NCI-H2227 (cell line): Measurements from ENCODE around the gene PIEZO2.

ENCODE experiments used
- DNase-seq: peaks from one replicate; lab custom pipeline; 2025; ENCODE audit not compliant: unreplicated experiment; lab: John Stamatoyannopoulos, UW

PIEZO2 gene

DNA sequence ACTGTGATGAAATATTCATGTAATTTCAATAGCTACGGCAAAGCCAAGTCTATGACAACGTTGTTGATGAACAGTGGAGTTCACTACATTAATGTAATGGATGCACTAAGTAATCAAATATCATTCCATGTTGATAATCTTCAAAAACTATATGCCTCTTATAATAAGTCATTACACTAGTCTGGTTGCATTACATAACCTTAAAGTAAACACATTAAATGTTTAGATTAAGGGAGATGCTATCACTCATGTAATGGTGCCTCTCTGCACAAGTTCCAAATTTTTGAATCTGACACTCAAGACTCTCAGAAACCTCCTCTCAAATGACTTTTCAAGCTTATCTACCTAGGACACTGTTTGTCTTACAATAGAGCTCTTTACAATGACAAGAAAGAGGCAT, 35.4 kb downstream of the PIEZO2 start:
- no peak for DNase-seq

DNA sequence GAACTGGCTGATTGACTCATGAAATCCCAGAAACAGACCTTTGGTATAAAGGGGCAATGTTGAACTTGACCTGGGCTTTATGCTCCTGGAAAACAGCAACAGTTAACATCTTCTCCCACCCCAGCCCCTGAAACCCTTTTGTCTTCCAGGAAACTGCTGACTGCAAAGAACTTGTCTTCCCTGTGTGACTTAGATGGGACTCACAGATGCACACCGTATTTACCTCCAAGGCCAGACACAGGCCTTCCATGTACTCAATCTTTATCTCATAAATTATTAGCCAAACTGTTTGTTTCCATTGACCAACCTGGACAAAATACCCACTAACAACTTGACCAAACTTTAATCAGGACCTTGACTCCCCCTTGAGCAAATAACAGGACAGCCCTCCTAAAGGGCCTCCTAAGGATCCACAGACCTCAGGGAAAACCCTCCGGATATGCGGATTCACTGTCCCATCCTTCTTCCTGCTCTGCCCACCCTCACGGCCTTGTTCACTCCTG, 36.3 kb downstream of the PIEZO2 start:
- DNase-seq: no peak

DNA sequence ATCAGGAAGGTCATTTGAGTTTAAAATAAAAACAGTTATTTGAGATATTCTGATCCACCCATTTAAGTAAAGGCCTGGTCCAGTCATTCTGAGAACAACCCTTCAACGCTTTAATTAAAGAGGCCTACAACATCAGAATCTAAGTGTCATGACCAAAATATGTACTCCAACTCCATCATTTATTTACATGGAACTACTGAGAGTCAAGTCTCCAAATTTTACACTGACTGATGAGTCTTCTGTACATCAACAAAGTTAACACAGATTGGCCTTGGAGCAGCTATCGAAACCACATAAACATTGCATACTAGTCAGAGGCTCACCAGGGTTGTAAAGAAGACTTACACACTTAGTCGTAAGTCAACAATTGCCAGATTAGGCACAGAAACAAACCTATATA, 37.1 kb downstream of the PIEZO2 start:
- DNase-seq: no peak

DNA sequence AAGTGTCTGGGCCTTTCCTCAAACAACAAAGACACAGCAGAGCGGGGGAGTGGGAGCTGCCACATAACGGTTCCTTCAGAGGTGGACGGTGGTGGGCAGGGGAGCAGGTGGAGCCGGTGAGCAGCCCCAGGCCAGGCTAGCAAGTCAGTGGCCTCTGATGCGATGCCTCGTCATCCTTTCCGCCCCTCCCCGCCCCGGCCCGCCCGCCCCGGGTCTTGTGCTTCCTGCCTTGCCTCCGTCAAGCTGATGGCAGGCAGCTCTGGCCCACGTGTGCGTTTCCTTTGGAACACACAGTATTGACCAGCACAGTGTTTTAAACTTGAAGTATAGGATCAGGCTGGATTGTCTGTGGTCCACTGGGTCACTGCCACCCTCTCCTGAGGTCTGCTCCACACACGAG, 38.9 kb downstream of the PIEZO2 start:
- DNase-seq: no peak

DNA sequence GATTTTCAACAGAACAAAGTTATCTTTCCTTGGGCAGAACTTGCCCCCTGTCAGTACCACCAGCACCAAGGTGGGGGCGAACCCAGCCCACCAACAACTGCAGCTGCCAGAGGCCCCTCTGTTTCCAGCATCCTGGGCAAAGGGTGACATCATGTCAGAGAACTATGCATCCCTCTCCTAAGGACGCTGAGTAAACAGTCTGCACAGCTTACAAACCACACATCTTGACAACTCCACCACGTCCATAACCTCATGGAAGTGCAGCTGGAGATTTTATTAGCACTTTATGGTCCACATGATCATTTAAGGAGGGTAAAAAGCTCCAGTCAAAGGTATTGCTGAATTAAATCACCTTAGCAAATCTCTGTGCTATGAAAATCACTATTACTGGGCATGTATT, 40.4 kb downstream of the PIEZO2 start:
- DNase-seq: no peak

DNA sequence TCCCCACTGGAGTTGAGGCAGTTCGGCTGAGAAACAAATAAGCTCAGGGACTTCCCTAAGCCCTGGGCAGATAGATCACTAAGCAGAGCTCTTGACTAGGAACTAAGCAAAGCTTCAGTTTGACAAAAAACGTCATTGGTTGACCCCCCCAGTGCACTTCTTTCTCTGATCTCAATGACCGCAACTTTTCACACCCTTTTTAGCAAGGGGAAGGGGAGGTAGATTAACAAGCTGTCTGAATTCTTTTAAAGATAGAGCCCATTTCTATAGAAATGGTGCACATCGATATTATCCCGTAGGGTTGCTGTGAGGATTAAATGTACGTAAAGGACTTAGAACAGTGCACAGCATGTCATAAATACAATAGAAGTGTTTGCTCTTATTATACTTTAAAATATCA, 42.5 kb downstream of the PIEZO2 start:
- DNase-seq: no peak

DNA sequence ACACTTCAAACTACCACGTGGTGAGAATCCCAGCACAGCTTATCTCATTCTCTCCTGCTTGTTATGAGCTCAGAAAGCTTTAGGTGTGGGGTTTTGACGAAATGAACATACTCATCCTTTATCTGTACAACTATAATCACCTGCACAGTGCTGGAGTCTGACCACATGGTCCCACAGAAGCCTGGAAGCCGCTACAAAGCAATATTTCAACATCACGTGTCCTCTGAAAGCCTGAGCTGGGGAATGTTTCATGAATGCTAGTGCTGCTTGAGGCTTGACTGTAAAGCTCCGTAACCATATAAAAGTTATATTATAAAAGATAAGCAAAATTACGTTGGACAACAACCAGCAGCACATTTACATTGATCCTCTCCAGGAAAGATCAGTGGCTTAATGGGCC, 43.9 kb downstream of the PIEZO2 start:
- no peak for DNase-seq

DNA sequence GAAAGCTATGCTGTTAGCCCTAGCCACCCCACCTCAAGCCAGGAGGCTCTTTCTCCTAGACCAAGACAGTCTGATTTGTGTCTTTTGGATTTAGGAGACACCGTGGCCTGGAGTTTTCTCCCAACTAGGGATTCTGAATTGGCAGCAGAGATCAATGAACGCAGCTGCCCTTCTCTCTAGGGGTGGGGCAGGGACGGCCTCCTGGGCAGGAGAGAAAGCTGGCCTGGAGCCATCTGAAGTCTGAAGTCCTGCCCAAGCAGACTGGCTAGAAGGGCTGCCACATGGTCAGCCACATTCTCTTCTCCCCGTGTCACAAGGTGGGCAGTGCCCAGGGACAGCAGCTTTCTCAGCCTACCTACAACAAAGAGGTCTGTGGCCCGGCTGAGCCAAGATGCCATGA, 45.1 kb downstream of the PIEZO2 start:
- no peak for DNase-seq

DNA sequence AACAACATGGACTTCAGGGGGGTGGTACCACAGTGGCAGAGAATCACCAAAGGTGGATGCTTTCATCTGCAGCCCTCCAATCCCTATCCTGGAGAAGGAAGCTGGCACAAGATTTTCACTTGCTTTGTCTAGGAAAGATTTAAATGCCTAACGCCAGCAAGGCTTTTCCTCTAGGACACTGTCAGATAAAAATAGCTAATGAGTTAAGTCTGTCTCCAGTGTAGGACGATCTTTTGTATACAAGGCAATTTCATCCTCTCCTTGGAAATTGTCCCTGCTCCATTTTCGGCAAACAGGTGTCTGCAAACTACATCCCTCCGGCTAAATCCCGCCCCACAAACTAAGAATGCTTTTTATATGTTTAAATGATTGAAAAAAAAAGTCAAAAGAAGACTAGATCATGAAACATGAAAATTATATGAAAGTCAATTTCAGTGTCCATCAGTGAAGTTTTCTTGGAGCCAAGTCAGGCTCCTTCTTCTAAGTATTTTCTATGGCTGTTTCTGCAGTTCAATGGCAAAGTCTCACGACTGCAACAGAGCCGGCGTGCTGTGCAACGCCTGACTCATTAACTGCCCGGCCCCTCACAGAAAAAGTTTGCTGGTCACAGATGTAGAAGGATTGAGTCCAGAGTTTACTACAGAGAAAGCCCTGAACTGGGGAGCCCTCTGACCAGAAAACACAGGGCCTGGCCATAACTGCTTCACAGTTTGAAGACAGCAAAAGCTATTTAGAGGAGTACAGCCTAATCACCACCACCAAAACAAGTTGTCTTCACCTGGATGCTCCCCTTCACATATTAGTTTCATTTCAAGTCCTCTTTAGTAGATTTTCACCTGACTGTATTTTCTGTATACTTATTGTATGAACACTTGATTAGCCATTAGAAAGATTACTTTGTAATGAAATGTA, 52.3 kb downstream of the PIEZO2 start:
- no peak for DNase-seq

DNA sequence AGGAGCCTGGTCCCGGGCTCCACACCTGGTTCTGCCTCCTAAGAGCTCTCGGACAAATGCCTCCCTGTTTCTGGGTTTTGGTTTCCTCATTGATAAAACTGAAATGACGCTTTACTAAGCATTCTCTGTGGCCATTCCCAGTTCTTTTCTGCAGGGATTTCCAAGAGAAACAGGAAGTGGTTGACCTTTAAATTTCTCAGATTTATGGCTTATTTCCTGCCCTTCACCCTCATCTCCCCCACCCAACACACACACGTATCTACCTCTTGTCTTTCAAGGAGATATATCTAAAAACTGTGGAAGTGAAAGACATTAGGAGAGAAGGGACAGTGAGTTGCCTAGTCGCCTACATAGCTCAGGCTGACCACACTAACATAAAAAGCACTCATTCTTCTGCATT, 53.0 kb downstream of the PIEZO2 start:
- DNase-seq: no peak

DNA sequence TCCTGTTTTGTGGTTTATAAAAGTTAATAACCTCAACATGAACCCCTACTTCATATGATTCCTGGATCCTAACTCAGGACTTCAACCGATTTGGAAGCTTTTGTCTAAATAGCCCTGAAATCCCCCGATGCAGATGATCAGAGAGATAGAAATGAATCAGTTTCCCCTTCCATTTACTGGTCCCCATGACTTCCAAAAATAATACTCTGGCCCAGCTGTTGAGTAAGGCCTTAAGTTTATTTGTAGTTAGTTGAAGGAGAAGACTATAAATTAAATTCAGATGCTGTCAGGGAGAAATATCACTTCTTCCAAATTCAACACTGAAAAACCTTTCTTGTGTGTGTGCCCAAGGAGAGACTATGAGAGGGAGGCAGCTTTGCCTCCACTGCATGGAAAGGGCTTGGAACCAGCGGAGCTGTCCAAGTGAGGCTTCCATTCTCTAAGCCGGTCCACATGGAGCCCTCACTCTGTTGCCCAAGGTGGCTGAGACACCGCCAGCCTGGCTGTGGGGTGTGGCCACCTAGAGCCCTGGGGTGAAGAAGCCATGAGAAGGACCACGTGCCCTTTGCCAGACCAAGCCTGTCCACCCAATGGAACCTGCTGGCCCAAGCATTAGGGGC, 53.6 kb downstream of the PIEZO2 start:
- no peak for DNase-seq

DNA sequence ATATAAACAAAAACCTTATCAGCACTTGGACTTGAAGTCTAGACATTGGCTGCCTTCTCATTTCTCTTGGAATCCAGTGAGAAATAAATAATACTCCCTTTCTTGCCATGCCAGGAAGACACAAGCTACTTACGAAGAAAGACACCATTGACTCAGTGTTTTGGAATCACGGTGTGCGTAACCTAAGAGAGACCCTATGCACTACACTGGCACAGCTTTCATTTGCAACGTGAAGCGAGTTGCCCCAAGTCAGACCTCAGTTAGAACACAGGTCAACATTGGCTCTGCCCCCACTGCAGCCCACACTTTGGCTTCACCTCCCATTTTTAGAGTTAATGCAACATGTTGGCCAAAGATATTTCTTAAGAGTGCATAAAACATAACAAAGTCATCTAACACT, 54.2 kb downstream of the PIEZO2 start:
- DNase-seq: no peak

DNA sequence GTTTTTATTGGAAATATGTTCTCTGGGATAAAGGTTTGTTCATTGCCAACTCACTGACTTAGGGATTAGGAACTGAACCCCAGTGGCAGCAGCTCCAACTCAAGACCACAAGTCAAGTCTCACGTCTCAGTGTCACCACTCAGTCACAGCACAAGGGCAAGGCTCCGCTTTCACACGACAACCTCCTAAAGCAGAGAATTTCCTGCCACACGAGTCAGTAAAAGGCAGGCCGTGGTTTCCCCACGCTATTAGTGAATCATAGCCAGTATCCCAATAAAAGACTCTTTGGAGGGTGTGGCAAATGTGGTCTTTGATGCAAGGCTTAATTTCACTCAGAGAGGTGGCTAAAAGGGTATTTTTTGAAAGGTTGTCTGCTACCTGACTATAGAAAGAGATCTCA, 57.6 kb downstream of the PIEZO2 start:
- DNase-seq: no peak

DNA sequence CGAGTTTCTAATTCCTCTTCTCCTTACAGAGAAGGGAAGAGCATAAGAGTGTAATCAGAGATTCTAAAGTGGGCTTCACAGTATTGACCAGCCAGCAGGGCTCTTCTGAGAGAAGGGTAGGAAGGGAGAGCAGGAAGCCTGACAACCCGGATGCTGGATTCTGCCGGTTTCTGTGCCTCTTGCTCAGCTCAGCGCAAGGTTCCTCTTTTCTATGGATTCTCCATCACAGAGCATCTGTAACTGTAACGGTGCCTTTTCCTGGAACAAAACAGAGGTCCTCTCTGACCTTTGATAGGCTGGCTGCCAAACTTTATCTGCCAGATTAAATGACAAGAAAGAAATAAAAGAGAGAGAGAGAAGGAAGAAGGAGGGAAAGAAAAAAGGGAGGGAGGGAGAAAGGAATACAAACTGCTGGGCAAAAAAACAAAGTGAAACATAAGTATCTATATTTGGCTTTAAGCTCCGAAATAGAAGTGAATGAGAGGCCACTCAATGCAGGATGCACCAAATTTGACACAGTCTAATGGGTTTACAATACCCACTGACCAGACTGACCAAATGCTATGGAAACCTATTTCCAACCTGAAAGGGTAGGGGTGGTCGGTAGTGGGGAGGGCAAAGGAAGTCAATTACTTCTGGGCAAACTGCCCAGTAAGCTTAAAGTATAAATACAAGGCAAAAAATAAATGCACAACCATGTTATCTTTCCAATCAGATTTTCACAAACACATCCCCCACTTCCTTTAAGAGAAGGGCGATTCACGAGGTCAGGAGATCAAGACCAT, 59.2 kb downstream of the PIEZO2 start:
- no peak for DNase-seq

DNA sequence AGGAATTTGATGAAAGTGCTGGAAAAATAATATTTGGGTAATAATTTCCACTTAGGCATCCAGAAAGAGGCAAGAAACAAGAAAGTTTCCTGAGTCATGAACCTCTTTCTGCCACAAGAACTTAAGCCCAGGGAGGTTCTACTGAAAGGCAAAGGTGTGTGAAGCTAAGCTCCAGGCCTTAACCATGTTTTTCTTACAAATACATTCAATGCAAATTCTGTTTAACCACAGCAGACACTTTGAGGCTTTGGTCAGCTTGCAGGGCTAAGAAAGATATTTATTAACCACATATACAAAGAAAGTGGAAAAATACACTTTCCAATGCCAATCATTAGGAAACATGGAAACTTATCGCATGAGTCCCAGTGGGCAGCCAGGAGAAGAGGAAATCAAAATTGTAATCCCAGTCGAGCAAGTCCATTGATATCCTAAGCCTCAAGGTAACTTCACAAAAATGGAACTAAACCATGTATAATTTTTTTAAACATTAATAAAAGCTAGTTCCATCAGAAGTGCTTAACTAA, 68.3 kb downstream of the PIEZO2 start:
- no peak for DNase-seq

DNA sequence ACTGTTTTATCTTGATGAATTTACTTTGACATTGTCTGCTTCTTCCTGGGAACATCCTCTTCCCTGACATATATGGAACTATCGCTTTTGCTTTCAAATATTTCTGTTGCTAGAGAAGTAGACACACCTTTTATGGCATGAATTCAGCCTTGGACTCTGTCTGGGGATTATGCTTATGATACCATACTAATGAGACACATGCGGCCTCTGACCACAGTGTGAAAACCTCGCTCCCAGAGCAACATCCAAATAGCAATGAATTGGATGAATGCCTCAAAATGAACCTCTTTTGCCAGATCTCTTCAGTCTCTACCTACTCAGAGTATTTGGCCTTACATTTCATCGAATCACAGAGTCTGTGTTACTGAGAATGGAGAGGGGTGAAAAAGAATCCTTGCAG, 70.9 kb downstream of the PIEZO2 start:
- no peak for DNase-seq

DNA sequence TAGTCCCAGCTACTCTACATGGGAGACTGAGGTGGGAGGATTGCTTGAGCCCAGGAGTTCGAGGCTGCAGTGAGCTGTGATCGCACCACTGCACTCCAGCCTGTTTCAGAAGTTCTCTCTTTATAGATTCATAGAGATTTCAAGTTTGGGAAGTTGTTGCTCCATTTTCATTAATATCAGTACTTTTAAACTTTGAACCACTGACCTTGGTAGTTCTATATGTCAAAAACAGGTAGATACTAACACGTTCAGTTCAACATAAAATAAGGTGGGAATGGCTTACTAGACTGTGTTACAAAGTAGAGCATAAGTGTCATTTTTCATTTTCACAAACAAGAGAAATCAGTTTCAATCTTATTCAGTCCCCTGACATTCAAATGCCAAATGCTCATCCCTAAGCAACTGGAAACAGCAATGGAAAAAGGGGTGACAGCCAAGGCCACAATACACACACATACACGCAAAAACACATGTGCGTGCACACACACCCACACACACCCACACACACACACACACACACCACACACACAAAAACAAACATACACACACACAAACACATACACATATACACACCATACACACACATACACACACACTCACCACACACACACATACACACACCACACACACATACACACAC, 71.7 kb downstream of the PIEZO2 start:
- no peak for DNase-seq

DNA sequence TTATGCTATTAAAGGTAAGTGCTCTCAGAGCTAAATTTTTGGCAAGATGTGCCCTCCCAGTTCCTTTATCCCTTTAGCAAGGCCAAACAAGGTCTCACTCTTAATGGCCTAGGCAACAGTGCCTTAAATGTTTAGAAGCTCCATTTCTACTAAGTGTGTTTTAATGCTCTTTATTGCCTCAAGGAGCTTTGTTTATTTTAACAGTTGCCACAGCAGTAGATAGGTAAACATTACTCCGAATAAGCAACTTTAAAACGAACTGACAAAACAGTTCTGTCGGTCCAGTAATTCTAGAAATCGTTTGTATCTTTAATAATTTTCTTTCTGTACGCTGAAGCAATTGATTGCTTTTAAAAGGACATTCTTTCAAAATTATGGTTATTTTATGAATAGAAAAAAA, 74.5 kb downstream of the PIEZO2 start:
- DNase-seq: peak; percentile 59

DNA sequence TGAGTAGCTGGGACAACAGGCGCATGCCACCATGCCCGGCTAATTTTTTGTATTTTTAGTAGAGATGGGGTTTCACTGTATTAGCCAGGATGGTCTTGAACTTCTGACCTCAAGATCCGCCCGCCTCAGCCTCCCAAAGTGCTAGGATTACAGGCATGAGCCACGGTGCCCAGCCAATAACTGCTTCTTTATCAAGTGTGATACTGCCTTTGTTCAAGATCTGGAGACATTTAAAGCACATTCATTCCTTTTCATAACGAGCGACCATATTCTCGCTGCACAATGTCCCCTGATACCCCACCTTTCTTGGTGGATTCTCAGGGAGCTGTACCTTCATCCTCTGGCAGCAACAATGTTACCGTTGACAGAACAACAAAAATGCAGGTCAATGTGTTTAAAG, 75.4 kb downstream of the PIEZO2 start:
- DNase-seq: no peak

DNA sequence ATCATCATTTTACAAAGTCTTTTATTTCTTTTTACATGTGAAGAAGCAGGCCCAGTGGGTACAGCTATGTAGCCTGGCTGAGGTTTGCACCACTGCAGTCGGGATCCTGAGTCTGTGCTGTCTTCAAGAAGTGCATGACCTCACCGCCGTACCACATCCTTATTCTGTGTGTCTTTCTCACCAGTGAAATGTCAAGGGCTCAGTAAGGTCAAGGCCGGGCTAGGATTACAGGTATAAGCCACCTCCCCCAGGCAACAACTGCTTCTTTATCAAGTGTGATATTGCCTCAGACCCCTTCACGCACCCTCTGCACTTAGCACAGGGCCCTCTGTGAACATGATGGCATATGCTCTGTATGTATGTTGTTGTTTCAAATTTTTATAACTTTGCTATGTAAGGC, 76.7 kb downstream of the PIEZO2 start:
- DNase-seq: no peak

DNA sequence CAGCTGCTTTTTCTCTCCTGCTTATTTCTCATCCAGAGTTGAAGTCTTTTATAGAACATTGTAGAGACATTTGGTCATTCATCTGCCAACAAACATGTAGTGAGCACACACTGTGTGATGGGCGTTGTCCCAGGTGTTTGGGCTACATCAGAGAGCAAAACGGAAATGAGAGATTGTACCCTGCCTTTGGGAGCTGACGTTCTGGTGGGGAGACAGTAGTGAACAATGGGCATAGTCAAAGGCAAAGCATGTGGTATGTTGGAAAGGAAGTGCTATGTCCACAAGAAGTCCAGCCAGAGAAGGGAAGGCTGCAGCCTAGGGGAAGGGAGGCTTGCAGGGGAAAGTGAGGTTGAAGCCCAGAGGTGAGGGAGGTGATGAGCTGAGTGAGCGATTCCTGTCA, 78.1 kb downstream of the PIEZO2 start:
- no peak for DNase-seq
